ENCODE results near the gene HDAC4.

DNA sequence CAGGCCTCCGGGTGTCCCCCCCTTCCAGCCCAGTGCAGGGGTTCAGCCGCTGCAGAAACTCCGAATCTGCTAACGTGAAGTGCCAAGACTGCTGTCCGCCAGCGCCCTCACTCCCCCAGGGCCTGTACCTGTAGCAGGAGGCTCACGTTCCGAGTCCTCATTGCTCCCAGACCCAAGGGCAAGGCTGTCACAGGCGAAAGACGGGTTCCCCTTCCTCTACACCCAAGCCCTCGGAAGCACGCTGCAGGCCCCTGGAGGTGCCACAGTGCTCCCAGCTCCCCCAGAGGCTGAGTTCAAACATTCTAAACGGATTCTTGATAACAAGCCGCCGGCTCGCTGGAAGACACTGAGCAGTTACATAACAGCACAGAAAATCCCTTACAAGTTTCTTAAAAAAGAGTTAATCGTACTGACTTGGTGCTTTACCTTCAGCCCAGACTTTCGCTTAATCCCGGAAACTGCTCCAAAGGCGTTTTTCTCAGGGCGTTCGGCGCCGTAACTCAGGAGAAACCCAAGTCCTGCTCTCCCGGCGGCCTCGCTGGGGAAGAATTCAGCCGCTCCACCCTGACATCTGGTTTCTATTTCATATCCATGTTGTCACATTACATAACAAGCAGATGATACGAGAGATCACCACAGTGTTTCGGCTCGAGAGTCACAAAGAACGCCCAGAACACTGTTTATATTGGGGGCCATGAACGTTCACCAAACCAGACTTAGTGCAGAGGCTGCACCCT lies 92.0 kb downstream of the HDAC4 start:
- TF ChIP-seq, protein P1, sequence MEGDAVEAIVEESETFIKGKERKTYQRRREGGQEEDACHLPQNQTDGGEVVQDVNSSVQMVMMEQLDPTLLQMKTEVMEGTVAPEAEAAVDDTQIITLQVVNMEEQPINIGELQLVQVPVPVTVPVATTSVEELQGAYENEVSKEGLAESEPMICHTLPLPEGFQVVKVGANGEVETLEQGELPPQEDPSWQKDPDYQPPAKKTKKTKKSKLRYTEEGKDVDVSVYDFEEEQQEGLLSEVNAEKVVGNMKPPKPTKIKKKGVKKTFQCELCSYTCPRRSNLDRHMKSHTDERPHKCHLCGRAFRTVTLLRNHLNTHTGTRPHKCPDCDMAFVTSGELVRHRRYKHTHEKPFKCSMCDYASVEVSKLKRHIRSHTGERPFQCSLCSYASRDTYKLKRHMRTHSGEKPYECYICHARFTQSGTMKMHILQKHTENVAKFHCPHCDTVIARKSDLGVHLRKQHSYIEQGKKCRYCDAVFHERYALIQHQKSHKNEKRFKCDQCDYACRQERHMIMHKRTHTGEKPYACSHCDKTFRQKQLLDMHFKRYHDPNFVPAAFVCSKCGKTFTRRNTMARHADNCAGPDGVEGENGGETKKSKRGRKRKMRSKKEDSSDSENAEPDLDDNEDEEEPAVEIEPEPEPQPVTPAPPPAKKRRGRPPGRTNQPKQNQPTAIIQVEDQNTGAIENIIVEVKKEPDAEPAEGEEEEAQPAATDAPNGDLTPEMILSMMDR (IDR thresholded peaks at IDR 0.05; ENCODE audit: insufficient read depth, low read length, poor library complexity, severe bottlenecking) = no peak
- no peak for TF ChIP-seq EZH2phosphoT487 (conservative IDR thresholded peaks at IDR 0.05; ENCODE audit: low read length)
